Cerebellar nuclear complex (tissue), 1 donor: ENCODE data around the gene NCK1.

Source experiments
- DNase-seq, 2 experiments: peaks; one replicate each; lab custom pipeline; 2025; lab: John Stamatoyannopoulos, UW

The NCK1 gene

DNA sequence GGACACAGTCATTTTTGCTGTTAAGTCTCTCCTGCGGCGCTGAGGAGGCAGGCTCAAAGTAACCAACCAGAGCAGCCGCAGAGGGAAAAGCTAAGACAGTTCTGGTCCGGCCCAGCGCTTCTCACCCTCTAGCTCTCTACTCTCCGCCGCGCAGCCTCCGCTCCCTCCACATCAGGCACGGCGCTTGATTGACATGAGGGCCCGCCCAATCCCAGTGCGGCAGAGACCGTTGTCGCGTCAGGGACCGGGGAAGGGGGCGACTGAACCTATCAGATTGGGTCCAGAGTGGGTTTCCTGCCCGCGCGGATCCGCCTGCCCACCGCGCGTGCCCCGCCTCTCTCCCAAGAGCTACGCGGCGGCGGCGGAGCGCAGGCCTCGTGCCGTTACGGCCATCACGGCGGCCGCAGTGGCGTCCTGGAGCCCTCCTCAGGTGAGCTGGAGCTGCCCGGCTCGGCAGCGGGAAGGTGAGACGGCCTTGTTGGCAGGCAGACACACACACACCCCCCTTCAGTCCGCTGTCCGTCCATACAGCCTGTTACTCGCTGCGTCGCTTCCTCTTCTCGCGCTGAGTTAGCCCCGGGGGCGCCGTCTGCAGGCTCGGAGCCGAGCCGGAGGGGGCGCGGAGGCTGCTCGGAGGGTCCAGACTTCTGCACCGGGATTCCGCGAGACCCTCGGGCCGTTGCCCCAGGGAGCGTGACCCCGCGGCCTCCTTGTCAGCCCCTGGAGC, at the start of gene NCK1:
NCK1 (plus strand) TSS at position 319 of the 727 bp plus-strand sequence. CDS start 65,794 bp downstream, outside the sequence.
- DNase-seq = peak; percentile 87 to 93

GRCh38 chr3:136817448-136817847, 44.6 kb upstream of the NCK1 start:
- no peak for DNase-seq

DNA sequence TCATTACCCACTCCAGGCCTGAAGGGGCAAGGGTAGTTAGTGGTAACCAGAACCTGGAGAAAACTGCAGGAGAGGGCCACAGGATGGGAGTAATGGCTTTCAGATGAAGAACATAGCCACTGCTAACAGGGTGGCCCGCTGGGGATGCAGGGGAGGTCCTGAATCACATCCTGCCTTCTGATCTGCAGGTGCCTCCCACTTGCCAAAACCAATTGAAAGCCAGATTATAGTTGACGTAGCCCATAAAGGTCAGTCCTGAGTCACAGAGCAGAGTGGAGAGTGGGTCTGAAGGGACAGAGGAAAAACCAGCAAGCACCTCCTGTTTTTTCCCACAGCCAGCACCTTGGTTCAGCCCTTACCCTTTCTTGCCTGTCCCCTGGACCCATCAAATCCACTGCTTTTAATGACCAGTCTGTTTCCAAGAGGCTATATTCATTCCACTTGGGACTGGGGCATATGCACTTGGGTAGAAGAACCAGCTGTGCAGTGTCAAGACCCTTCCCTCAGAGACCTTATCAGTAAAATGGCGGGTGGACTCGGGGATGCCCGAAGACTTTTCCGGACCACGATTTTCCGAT, 43.7 kb upstream of the NCK1 start:
- DNase-seq = peak in 1 of 2 experiments; percentile 38

DNA sequence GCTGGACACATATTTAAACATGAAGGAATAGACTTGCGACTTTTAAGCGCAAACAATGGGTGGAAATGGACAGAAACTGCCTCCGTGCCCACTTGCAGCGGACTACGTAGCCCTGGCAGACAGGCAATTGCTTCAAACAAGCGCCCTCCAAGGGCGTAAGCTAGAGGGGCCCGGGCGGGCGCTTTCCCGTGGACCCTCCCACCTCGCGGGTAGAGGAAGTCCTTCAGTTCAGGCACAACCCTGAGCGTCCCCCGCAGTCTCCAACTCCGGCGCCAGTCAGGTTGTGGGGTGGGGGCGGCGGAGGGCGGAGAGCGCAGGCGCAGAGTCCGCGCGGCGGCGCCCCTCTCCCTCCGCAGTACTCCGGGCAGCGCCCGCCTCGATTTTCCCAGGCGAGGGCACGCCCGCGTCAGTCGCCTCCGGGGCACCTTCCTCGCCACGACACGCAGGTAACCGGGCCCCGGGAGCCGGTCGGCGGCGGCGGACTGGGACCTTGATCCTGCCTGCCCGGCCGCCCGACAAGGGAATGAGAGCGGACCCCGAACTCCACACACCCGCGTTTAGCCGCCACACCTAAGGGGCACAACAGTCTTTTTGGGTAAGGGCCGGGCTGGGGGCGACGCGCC, 43.1 kb upstream of the NCK1 start, which contains the start of gene SLC35G2:
SLC35G2 (plus strand) TSS at position 358 of the 623 bp plus-strand sequence. CDS start 35,335 bp downstream, outside the sequence.
- DNase-seq = no peak

DNA sequence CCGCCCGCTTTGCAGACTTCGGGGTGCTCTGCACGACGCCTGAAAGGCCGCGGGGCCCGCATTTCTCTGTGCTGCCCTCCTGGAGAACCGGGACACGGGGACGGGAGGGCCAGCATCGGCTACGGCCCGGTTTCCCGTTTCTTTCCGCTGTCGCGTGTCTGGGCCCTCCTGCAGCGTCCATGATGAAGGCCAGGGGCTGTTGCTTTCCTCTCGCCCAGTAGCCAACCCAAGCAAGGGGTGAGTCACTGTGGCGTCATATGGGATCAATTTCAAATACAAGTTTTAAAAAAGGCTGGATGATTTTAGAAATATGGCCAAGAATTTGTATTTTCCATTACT, 42.6 kb upstream of the NCK1 start:
- peak in 1 of 2 experiments; percentile 5 for DNase-seq

- DNase-seq = no peak
Measured at GRCh38 chr3:136819731-136820679, 42.0 kb upstream of the NCK1 start.

DNA sequence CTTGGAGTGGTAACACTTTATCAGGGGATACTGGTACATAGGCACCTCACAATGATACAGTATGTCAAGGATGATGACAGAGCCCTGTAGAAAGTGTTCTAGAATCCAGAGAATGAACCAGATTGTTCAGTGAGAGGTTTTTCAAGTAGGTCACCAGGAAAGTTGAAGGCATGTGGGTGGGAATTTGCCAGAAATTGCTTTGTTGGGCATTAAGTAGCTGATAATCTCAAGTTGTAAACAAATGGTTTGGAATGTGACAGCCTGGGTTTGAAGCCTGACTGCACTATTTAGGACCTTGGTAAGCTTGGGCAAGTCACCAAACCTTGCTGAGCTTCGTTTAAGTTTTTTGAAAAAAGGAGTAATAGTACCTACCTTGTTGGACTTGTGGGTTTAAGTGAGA, 30.5 kb upstream of the NCK1 start:
- DNase-seq = no peak

- no peak for DNase-seq
Measured at GRCh38 chr3:136835089-136835812, 26.8 kb upstream of the NCK1 start.

GRCh38 chr3:136835813-136836510, 26.0 kb upstream of the NCK1 start:
- no peak for DNase-seq

DNA sequence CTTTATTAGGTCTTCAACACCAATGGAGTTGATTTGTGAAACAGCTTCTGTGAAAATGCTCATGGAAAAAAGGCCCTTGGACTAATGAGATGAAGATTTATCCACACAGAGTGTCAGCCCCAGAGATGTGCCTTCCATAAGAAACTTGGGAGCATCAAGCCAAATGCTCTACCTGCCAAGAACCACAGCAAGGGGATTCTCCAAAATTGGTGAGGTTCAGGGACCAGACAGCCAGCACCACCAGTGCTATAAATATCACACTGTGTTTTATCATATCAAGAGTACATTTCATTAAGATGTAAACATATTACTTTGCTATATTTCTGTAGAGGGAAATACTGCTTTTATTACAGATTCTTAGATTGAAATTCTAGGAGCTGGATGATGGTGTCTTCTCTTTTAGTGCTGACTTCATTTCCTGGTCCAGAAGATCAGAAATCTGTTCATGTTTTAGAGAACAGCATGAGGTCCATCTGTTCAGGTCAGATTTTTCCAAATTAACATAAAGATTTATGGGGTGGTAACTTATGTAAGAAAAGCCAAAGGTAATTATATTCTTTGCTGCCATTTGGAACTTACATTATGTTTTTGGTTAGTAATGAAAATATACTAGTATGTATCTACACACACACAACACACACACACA, 25.4 kb upstream of the NCK1 start:
- DNase-seq = peak in 1 of 2 experiments; percentile 62

- DNase-seq = peak in 1 of 2 experiments; percentile 15
Measured at GRCh38 chr3:136838641-136839555, 23.1 kb upstream of the NCK1 start.

GRCh38 chr3:136839556-136839931, 22.5 kb upstream of the NCK1 start:
- no peak for DNase-seq

DNA sequence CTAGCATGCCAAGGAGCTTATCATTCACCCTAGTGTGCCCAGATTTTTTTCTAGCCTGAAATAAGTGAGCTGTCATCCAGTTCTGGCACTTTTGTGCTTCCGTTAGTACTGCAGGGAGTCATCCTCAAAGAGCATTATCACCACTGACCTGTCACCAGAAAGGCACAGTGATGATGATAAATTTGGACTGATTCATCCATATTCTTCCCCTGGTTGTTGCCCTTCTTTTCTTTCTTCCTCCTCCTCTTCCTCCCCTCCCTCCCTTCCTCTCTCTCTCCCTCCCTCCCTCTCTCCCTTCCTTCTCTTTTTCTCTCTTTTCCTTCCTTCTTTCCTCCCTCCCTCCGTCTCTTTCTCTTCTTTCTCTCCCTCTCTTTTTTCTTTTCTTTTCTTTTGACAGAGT, 21.8 kb upstream of the NCK1 start:
- no peak for DNase-seq

- DNase-seq = no peak
Measured at GRCh38 chr3:136842294-136842693, 19.7 kb upstream of the NCK1 start.

DNA sequence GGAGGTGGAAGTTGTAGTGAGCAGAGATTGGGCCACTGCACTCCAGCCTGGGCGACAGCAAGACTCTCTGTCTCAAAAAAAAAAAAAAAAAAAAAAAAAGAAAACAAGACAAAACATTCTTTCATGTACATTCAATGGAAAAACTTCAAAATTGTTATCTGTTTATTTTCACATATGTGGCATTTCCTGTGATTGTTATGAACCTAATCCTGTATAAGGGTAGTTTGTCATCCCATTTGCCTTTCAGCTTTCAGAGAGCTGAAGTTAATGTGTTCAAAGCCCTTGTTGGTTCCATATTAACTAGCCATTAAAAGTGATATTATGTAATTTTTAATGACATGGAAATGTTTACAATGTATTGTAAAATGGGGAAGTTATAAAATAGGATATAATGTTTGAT, 17.3 kb upstream of the NCK1 start:
- no peak for DNase-seq

GRCh38 chr3:136852180-136852579, 9.8 kb upstream of the NCK1 start:
- DNase-seq = no peak

DNA sequence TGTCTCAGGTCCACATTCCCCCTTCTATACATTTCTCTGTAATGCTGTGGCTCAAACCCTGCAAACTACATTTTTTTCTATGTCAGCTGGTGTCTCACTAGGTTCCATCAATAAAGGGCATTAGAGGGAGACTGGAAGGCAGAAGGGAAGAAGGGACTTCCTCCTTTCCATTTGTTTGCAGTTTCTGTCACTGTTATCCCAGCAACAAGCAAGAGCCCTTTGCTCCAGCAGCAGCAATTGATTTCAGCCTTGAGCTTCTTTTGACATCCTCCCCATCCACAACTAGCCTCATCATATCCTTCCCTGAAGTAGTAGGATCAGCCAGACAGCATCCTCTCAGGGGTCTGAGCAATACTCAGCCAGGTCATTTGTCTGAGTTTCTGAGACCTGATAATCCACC, 5.3 kb upstream of the NCK1 start:
- DNase-seq = no peak

DNA sequence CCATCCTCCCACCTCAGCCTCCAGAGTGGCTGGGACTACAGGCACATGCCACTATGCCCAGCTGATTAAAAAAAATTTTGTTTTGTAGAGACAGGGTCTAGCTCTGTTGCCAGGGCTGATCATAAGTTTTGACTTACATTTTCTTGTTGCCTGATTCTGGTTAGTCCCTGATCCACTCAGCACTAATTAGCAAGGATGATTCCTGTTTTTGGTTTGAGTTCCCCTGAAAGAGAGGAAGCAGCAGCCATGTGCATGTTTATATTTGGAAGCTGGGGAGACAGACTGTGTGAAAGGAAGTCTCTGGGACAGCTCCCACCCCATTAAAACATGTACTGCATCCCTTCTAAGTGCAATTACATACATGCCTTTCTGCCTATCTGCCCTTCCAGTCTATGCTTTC, 3.6 kb upstream of the NCK1 start:
- no peak for DNase-seq

- DNase-seq = no peak
Measured at GRCh38 chr3:136860541-136860940, 1.5 kb upstream of the NCK1 start.
